ENCODE data around the gene SPRYD3.

SPRYD3 gene

GRCh38 chr12:53065470-53065869 is 13.7 kb downstream of the SPRYD3 start:
- DNase-seq (ENCODE audit: low read depth, low spot score): no peak
- in situ Hi-C loops (cut with HindIII; ENCODE audit: low sequenced_read_pairs): no loop called here
- no peak overlapping the region for H3K4me3 ChIP-seq (ENCODE audit: low read depth, low read length)
- no peak for TF ChIP-seq CTCF (IDR thresholded peaks at IDR 0.05; ENCODE audit: low read depth, low read length)

- in situ Hi-C loops (cut with HindIII; ENCODE audit: low sequenced_read_pairs): no loop called here
- H3K4me3 ChIP-seq (ENCODE audit: low read depth, low read length): no peak overlapping the region
- DNase-seq (ENCODE audit: low read depth, low spot score): no peak
- TF ChIP-seq CTCF (IDR thresholded peaks at IDR 0.05; ENCODE audit: low read depth, low read length): no peak
Observed at GRCh38 chr12:53064613-53065436, 14.4 kb downstream of the SPRYD3 start.

GRCh38 chr12:53063708-53064612 is 15.2 kb downstream of the SPRYD3 start:
- TF ChIP-seq CTCF (IDR thresholded peaks at IDR 0.05; ENCODE audit: low read depth, low read length): no peak
- in situ Hi-C loops (cut with HindIII; ENCODE audit: low sequenced_read_pairs): no loop called here
- peak; percentile 62 for DNase-seq (ENCODE audit: low read depth, low spot score)
- H3K4me3 ChIP-seq (ENCODE audit: low read depth, low read length): no peak overlapping the region

GRCh38 chr12:53062977-53063707 is 16.0 kb downstream of the SPRYD3 start:
- in situ Hi-C loops (cut with HindIII; ENCODE audit: low sequenced_read_pairs): no loop called here
- TF ChIP-seq CTCF (IDR thresholded peaks at IDR 0.05; ENCODE audit: low read depth, low read length): no peak
- H3K4me3 ChIP-seq (ENCODE audit: low read depth, low read length): no peak overlapping the region
- DNase-seq (ENCODE audit: low read depth, low spot score): no peak

GRCh38 chr12:53062011-53062961 is 16.9 kb downstream of the SPRYD3 start:
- H3K4me3 ChIP-seq (ENCODE audit: low read depth, low read length): no peak overlapping the region
- no peak for TF ChIP-seq CTCF (IDR thresholded peaks at IDR 0.05; ENCODE audit: low read depth, low read length)
- DNase-seq (ENCODE audit: low read depth, low spot score): no peak
- in situ Hi-C loops (cut with HindIII; ENCODE audit: low sequenced_read_pairs): no loop called here

Measured in astrocyte of the spinal cord (primary cell).